Measurements from ENCODE around the gene MEOX1.

Gene MEOX1

GRCh38 chr17:43652124-43652480 lies 9.6 kb downstream of the MEOX1 start:
- TF ChIP-seq EP300 (IDR thresholded peaks at IDR 0.05; ENCODE audit: borderline replicate concordance) (no peak), USF1 (IDR thresholded peaks at IDR 0.05) (no peak), FOXM1 (IDR thresholded peaks at IDR 0.05; ENCODE audit: borderline replicate concordance, low read depth) (no peak), MAX (IDR thresholded peaks at IDR 0.05) (no peak), YY1 (IDR thresholded peaks at IDR 0.05; ENCODE audit: low read depth) (no peak), ZBTB7A (IDR thresholded peaks at IDR 0.05; ENCODE audit: low read depth) (no peak), NFIC (IDR thresholded peaks at IDR 0.05) (no peak), TEAD4 (IDR thresholded peaks at IDR 0.05) (no peak), REST (IDR thresholded peaks at IDR 0.05; ENCODE audit: low read depth) (no peak), RAD21 (IDR thresholded peaks at IDR 0.05; ENCODE audit: low read depth) (no peak), CREB1 (IDR thresholded peaks at IDR 0.05; ENCODE audit: low read depth) (no peak), CEBPB (IDR thresholded peaks at IDR 0.05) (no peak), TAF1 (IDR thresholded peaks at IDR 0.05; ENCODE audit: low read depth) (no peak), TCF12 (IDR thresholded peaks at IDR 0.05; ENCODE audit: low read depth) (no peak), EGR1 (IDR thresholded peaks at IDR 0.05) (no peak)

GRCh38 chr17:43650471-43650870 lies 11.3 kb downstream of the MEOX1 start:
- TF ChIP-seq ZBTB7A (IDR thresholded peaks at IDR 0.05; ENCODE audit: low read depth) = no peak
- no peak for TF ChIP-seq YY1 (IDR thresholded peaks at IDR 0.05; ENCODE audit: low read depth)
- no peak for TF ChIP-seq RAD21 (IDR thresholded peaks at IDR 0.05; ENCODE audit: low read depth)
- no peak for TF ChIP-seq MAX (IDR thresholded peaks at IDR 0.05)
- no peak for TF ChIP-seq NFIC (IDR thresholded peaks at IDR 0.05)
- no peak for TF ChIP-seq CREB1 (IDR thresholded peaks at IDR 0.05; ENCODE audit: low read depth)
- no peak for TF ChIP-seq EGR1 (IDR thresholded peaks at IDR 0.05)
- no peak for TF ChIP-seq TCF12 (IDR thresholded peaks at IDR 0.05; ENCODE audit: low read depth)
- no peak for TF ChIP-seq EP300 (IDR thresholded peaks at IDR 0.05; ENCODE audit: borderline replicate concordance)
- TF ChIP-seq TEAD4 (IDR thresholded peaks at IDR 0.05) = no peak
- no peak for TF ChIP-seq USF1 (IDR thresholded peaks at IDR 0.05)

- no peak for TF ChIP-seq YY1 (IDR thresholded peaks at IDR 0.05; ENCODE audit: low read depth)
- no peak for TF ChIP-seq CREB1 (IDR thresholded peaks at IDR 0.05; ENCODE audit: low read depth)
- no peak for TF ChIP-seq NFIC (IDR thresholded peaks at IDR 0.05)
- TF ChIP-seq EGR1 (IDR thresholded peaks at IDR 0.05) = no peak
- TF ChIP-seq ZBTB7A (IDR thresholded peaks at IDR 0.05; ENCODE audit: low read depth) = no peak
- TF ChIP-seq RAD21 (IDR thresholded peaks at IDR 0.05; ENCODE audit: low read depth) = no peak
- no peak for TF ChIP-seq TCF12 (IDR thresholded peaks at IDR 0.05; ENCODE audit: low read depth)
- TF ChIP-seq USF1 (IDR thresholded peaks at IDR 0.05) = no peak
- TF ChIP-seq REST (IDR thresholded peaks at IDR 0.05; ENCODE audit: low read depth) = no peak
- TF ChIP-seq TEAD4 (IDR thresholded peaks at IDR 0.05) = no peak
- no peak for TF ChIP-seq FOXM1 (IDR thresholded peaks at IDR 0.05; ENCODE audit: borderline replicate concordance, low read depth)
- no peak for TF ChIP-seq TAF1 (IDR thresholded peaks at IDR 0.05; ENCODE audit: low read depth)
These were observed 12.8 kb downstream of the MEOX1 start for GRCh38 chr17:43648916-43649315.

- TF ChIP-seq MAX (IDR thresholded peaks at IDR 0.05) (no peak), CREB1 (IDR thresholded peaks at IDR 0.05; ENCODE audit: low read depth) (no peak), TAF1 (IDR thresholded peaks at IDR 0.05; ENCODE audit: low read depth) (no peak), NFIC (IDR thresholded peaks at IDR 0.05) (no peak), RAD21 (IDR thresholded peaks at IDR 0.05; ENCODE audit: low read depth) (no peak)
These were observed 15.8 kb downstream of the MEOX1 start for GRCh38 chr17:43645765-43646481.

- TF ChIP-seq TEAD4 (IDR thresholded peaks at IDR 0.05) (no peak), ZBTB7A (IDR thresholded peaks at IDR 0.05; ENCODE audit: low read depth) (no peak), MAX (IDR thresholded peaks at IDR 0.05) (no peak), CREB1 (IDR thresholded peaks at IDR 0.05; ENCODE audit: low read depth) (no peak), USF1 (IDR thresholded peaks at IDR 0.05) (no peak), EGR1 (IDR thresholded peaks at IDR 0.05) (no peak), EP300 (IDR thresholded peaks at IDR 0.05; ENCODE audit: borderline replicate concordance) (no peak)
These were observed 16.3 kb downstream of the MEOX1 start for GRCh38 chr17:43645450-43645764.
